Measurements from ENCODE around the gene CECR2. TPM values are rescaled to one million over a fixed set of nuclear protein-coding genes. Genes with fewer than 3 reads are reported as not detected.

The CECR2 gene
- total RNA-seq, 1 donor from 2014 or later = not detected

- no peaks in the 10 kb centered on the region for H3K9me3 Mint-ChIP-seq
- no peak overlapping the region for H3K4me3 Mint-ChIP-seq (ENCODE audit: low read depth)
- no peaks in the 10 kb centered on the region for H3K27me3 Mint-ChIP-seq (ENCODE audit: low read depth)
- H3K36me3 Mint-ChIP-seq (ENCODE audit: low read depth) = no peaks in the 10 kb centered on the region
- intact Hi-C loops (cut with micrococcal nuclease) = no loop called here
- DNase-seq (ENCODE audit: low spot score) = no peak
- H3K4me1 Mint-ChIP-seq (ENCODE audit: low read depth) = no peaks in the 10 kb centered on the region
- H3K27ac Mint-ChIP-seq = no peak overlapping the region
Measured at GRCh38 chr22:17396516-17396915, 27.3 kb downstream of the CECR2 start.

- Mint-ChIP-seq H3K4me1 (ENCODE audit: low read depth) (no peaks in the 10 kb centered on the region), H3K36me3 (ENCODE audit: low read depth) (no peaks in the 10 kb centered on the region), H3K27ac (no peak overlapping the region), H3K4me3 (ENCODE audit: low read depth) (no peak overlapping the region), H3K9me3 (no peaks in the 10 kb centered on the region), H3K27me3 (ENCODE audit: low read depth) (no peaks in the 10 kb centered on the region)
- intact Hi-C loops (cut with micrococcal nuclease) = no loop called here
- no peak for DNase-seq (ENCODE audit: low spot score)
Measured at GRCh38 chr22:17397756-17398547, 28.7 kb downstream of the CECR2 start.

- no peaks in the 10 kb centered on the region for H3K36me3 Mint-ChIP-seq (ENCODE audit: low read depth)
- H3K4me3 Mint-ChIP-seq (ENCODE audit: low read depth) = no peak overlapping the region
- H3K27me3 Mint-ChIP-seq (ENCODE audit: low read depth) = no peaks in the 10 kb centered on the region
- intact Hi-C loops (cut with micrococcal nuclease) = no loop called here
- H3K9me3 Mint-ChIP-seq = no peaks in the 10 kb centered on the region
- H3K4me1 Mint-ChIP-seq (ENCODE audit: low read depth) = no peaks in the 10 kb centered on the region
- H3K27ac Mint-ChIP-seq = no peak overlapping the region
- DNase-seq (ENCODE audit: low spot score) = no peak
Measured at GRCh38 chr22:17400305-17400704, 31.0 kb downstream of the CECR2 start.

GRCh38 chr22:17401728-17402127, 32.5 kb downstream of the CECR2 start:
- no peak for DNase-seq (ENCODE audit: low spot score)
- H3K27me3 Mint-ChIP-seq (ENCODE audit: low read depth) = no peaks in the 10 kb centered on the region
- H3K9me3 Mint-ChIP-seq = no peaks in the 10 kb centered on the region
- no peaks in the 10 kb centered on the region for H3K36me3 Mint-ChIP-seq (ENCODE audit: low read depth)
- intact Hi-C loops (cut with micrococcal nuclease) = no loop called here
- H3K27ac Mint-ChIP-seq = no peak overlapping the region
- H3K4me3 Mint-ChIP-seq (ENCODE audit: low read depth) = no peak overlapping the region
- no peaks in the 10 kb centered on the region for H3K4me1 Mint-ChIP-seq (ENCODE audit: low read depth)

GRCh38 chr22:17402293-17402692, 33.0 kb downstream of the CECR2 start:
- Mint-ChIP-seq H3K27me3 (ENCODE audit: low read depth) (no peaks in the 10 kb centered on the region), H3K27ac (no peak overlapping the region), H3K9me3 (no peaks in the 10 kb centered on the region), H3K4me1 (ENCODE audit: low read depth) (no peaks in the 10 kb centered on the region), H3K4me3 (ENCODE audit: low read depth) (no peak overlapping the region), H3K36me3 (ENCODE audit: low read depth) (no peaks in the 10 kb centered on the region)
- DNase-seq (ENCODE audit: low spot score) = no peak
- intact Hi-C loops (cut with micrococcal nuclease) = no loop called here

GRCh38 chr22:17403906-17404305, 34.6 kb downstream of the CECR2 start:
- no peak overlapping the region for H3K4me3 Mint-ChIP-seq (ENCODE audit: low read depth)
- no peak overlapping the region for H3K27ac Mint-ChIP-seq
- H3K9me3 Mint-ChIP-seq = no peaks in the 10 kb centered on the region
- no peaks in the 10 kb centered on the region for H3K4me1 Mint-ChIP-seq (ENCODE audit: low read depth)
- DNase-seq (ENCODE audit: low spot score) = no peak
- intact Hi-C loops (cut with micrococcal nuclease) = no loop called here
- H3K36me3 Mint-ChIP-seq (ENCODE audit: low read depth) = no peaks in the 10 kb centered on the region
- H3K27me3 Mint-ChIP-seq (ENCODE audit: low read depth) = no peaks in the 10 kb centered on the region

GRCh38 chr22:17407643-17408042, 38.4 kb downstream of the CECR2 start:
- intact Hi-C loops (cut with micrococcal nuclease) = no loop called here
- H3K9me3 Mint-ChIP-seq = no peaks in the 10 kb centered on the region
- H3K4me3 Mint-ChIP-seq (ENCODE audit: low read depth) = no peak overlapping the region
- no peaks in the 10 kb centered on the region for H3K27me3 Mint-ChIP-seq (ENCODE audit: low read depth)
- H3K27ac Mint-ChIP-seq = no peak overlapping the region
- H3K4me1 Mint-ChIP-seq (ENCODE audit: low read depth) = no peaks in the 10 kb centered on the region
- no peaks in the 10 kb centered on the region for H3K36me3 Mint-ChIP-seq (ENCODE audit: low read depth)
- no peak for DNase-seq (ENCODE audit: low spot score)

- Mint-ChIP-seq H3K27me3 (ENCODE audit: low read depth) (no peaks in the 10 kb centered on the region), H3K4me3 (ENCODE audit: low read depth) (no peak overlapping the region), H3K4me1 (ENCODE audit: low read depth) (no peaks in the 10 kb centered on the region), H3K9me3 (no peaks in the 10 kb centered on the region), H3K27ac (no peak overlapping the region), H3K36me3 (ENCODE audit: low read depth) (no peaks in the 10 kb centered on the region)
- DNase-seq (ENCODE audit: low spot score) = no peak
- intact Hi-C loops (cut with micrococcal nuclease) = no loop called here
Measured at GRCh38 chr22:17410576-17410975, 41.3 kb downstream of the CECR2 start.

- no peak overlapping the region for H3K27ac Mint-ChIP-seq
- no peaks in the 10 kb centered on the region for H3K27me3 Mint-ChIP-seq (ENCODE audit: low read depth)
- no peak overlapping the region for H3K4me3 Mint-ChIP-seq (ENCODE audit: low read depth)
- H3K9me3 Mint-ChIP-seq = no peaks in the 10 kb centered on the region
- no peaks in the 10 kb centered on the region for H3K36me3 Mint-ChIP-seq (ENCODE audit: low read depth)
- no peaks in the 10 kb centered on the region for H3K4me1 Mint-ChIP-seq (ENCODE audit: low read depth)
- no peak for DNase-seq (ENCODE audit: low spot score)
- intact Hi-C loops (cut with micrococcal nuclease) = no loop called here
Measured at GRCh38 chr22:17411213-17411612, 42.0 kb downstream of the CECR2 start.

GRCh38 chr22:17412232-17412631, 43.0 kb downstream of the CECR2 start:
- DNase-seq (ENCODE audit: low spot score) = no peak

GRCh38 chr22:17418890-17419324, 49.6 kb downstream of the CECR2 start:
- no peak overlapping the region for H3K27ac Mint-ChIP-seq
- no peak overlapping the region for H3K4me3 Mint-ChIP-seq (ENCODE audit: low read depth)
- no peaks in the 10 kb centered on the region for H3K4me1 Mint-ChIP-seq (ENCODE audit: low read depth)
- DNase-seq (ENCODE audit: low spot score) = no peak
- intact Hi-C loops (cut with micrococcal nuclease) = no loop called here
- H3K9me3 Mint-ChIP-seq = no peaks in the 10 kb centered on the region
- no peaks in the 10 kb centered on the region for H3K36me3 Mint-ChIP-seq (ENCODE audit: low read depth)
- H3K27me3 Mint-ChIP-seq (ENCODE audit: low read depth) = no peaks in the 10 kb centered on the region

More at GRCh38 chr22:17412232-17412631, 43.0 kb downstream of the CECR2 start:
- Mint-ChIP-seq H3K9me3 (no peaks in the 10 kb centered on the region), H3K27me3 (ENCODE audit: low read depth) (no peaks in the 10 kb centered on the region), H3K4me1 (ENCODE audit: low read depth) (no peaks in the 10 kb centered on the region), H3K27ac (no peak overlapping the region), H3K36me3 (ENCODE audit: low read depth) (no peaks in the 10 kb centered on the region), H3K4me3 (ENCODE audit: low read depth) (no peak overlapping the region)
- intact Hi-C loops (cut with micrococcal nuclease) = no loop called here

GRCh38 chr22:17419348-17419747, 50.1 kb downstream of the CECR2 start:
- DNase-seq (ENCODE audit: low spot score) = no peak
- Mint-ChIP-seq H3K4me1 (ENCODE audit: low read depth) (no peaks in the 10 kb centered on the region), H3K9me3 (no peaks in the 10 kb centered on the region), H3K4me3 (ENCODE audit: low read depth) (no peak overlapping the region), H3K27me3 (ENCODE audit: low read depth) (no peaks in the 10 kb centered on the region), H3K27ac (no peak overlapping the region), H3K36me3 (ENCODE audit: low read depth) (no peaks in the 10 kb centered on the region)
- intact Hi-C loops (cut with micrococcal nuclease) = no loop called here

GRCh38 chr22:17422736-17423343, 53.6 kb downstream of the CECR2 start:
- peaks cover 2% of the 10 kb centered on the region for H3K27me3 Mint-ChIP-seq (ENCODE audit: low read depth)
- H3K36me3 Mint-ChIP-seq (ENCODE audit: low read depth) = no peaks in the 10 kb centered on the region
- intact Hi-C loops (cut with micrococcal nuclease) = no loop called here
- no peak for DNase-seq (ENCODE audit: low spot score)
- no peaks in the 10 kb centered on the region for H3K9me3 Mint-ChIP-seq
- H3K27ac Mint-ChIP-seq = no peak overlapping the region
- H3K4me3 Mint-ChIP-seq (ENCODE audit: low read depth) = no peak overlapping the region
- no peaks in the 10 kb centered on the region for H3K4me1 Mint-ChIP-seq (ENCODE audit: low read depth)
